Natural killer cell (primary cell): ENCODE data around the gene KRT2. TPM values are rescaled to one million over a fixed set of nuclear protein-coding genes. Genes with fewer than 3 reads are reported as not detected.

Experiments
- ATAC-seq, 3 donors: fragments of 150-1000 bp in 2 of 3; fragments of 200-7000 bp in 1 of 3; cut with Tn5 transposase; 1 replicate in 1 of 3; 2 replicates in 2 of 3; pipeline ENCODE4 v1.10.0; 2021; ENCODE audit warnings: mild to moderate bottlenecking in 2 of 3, moderate library complexity in 2 of 3
- DNase-seq, 2 donors: peaks; one replicate each; pipeline versions ENCODE4 v3.0.0 to v3.0.0-alpha.2; 2013 to 2021; ENCODE audit warnings: mixed read lengths in 1 of 2
- H3K27ac ChIP-seq: one replicate; pipeline ENCODE4 v1.5.1; 2013; ENCODE audit warnings: mild to moderate bottlenecking, low read length
- H3K27me3 ChIP-seq: one replicate; pipeline ENCODE4 v1.6.1; 2013; ENCODE audit warnings: low read length; ENCODE audit not compliant: control insufficient read depth, insufficient read depth
- H3K36me3 ChIP-seq: one replicate; pipeline ENCODE4 v1.6.1; 2013; ENCODE audit warnings: low read length; ENCODE audit not compliant: control insufficient read depth, insufficient read depth
- H3K4me1 ChIP-seq: one replicate; pipeline ENCODE4 v1.6.1; 2013; ENCODE audit warnings: low read length; ENCODE audit not compliant: control insufficient read depth, insufficient read depth
- H3K4me3 ChIP-seq: one replicate; pipeline ENCODE4 v1.5.1; 2013; ENCODE audit warnings: low read length
- H3K9me3 ChIP-seq: one replicate; pipeline ENCODE4 v1.6.1; 2013; ENCODE audit warnings: low read length; ENCODE audit not compliant: control insufficient read depth, insufficient read depth
- H3K27ac Mint-ChIP-seq, 2 donors: one replicate each; pipeline ENCODE4 v1.8.0; 2022; ENCODE audit warnings: mild to moderate bottlenecking in 2 of 2, mixed read lengths in 2 of 2, moderate library complexity in 1 of 2
- H3K27me3 Mint-ChIP-seq, 2 donors: one replicate each; pipeline ENCODE4 v1.8.0; 2022; ENCODE audit warnings: low read depth in 2 of 2, mixed read lengths in 2 of 2
- H3K36me3 Mint-ChIP-seq: one replicate; pipeline ENCODE4 v1.8.0; 2022; ENCODE audit warnings: mixed read lengths
- H3K4me1 Mint-ChIP-seq, 2 donors: one replicate each; pipeline ENCODE4 v1.8.0; 2022; ENCODE audit warnings: mixed read lengths in 2 of 2
- H3K4me3 Mint-ChIP-seq: one replicate; pipeline ENCODE4 v1.8.0; 2022; ENCODE audit warnings: mild to moderate bottlenecking, moderate library complexity, mixed read lengths
- H3K9me3 Mint-ChIP-seq, 2 donors: one replicate each; pipeline ENCODE4 v1.8.0; 2022; ENCODE audit warnings: mixed read lengths in 2 of 2
- CTCF ChIP-seq: fragments of 200-600 bp; IDR thresholded peaks from one replicate; pipeline ENCODE4 v1.8.0; 2022; ENCODE audit warnings: antibody characterized with exemption
- WGBS: methylation state at CpG from one replicate; pipeline ENCODE4 v1.1.7; 2013; ENCODE audit warnings: missing lambda C conversion rate; ENCODE audit not compliant: insufficient coverage; 5-methylcytosine and 5-hydroxymethylcytosine counted together
- intact Hi-C: fragments of 100-400 bp; cut with micrococcal nuclease; formaldehyde crosslinking; loops from one replicate; pipeline ENCODE4 v1.14.2; 2022
- total RNA-seq, 4 donors: library from RNA; stranded (reverse); fragments of 120-200 nt in 1 of 4; gene quantifications; one replicate each; pipeline versions ENCODE4 v1.2.3 to v1.2.4, GENCODE V29; 2013 to 2022

Gene KRT2
- total RNA-seq, 3 donors from 2014 or later (not counting 1 experiment from before 2014, with no cell fraction given), result 0.63 to 1.4 (median 0.66) TPM

DNA sequence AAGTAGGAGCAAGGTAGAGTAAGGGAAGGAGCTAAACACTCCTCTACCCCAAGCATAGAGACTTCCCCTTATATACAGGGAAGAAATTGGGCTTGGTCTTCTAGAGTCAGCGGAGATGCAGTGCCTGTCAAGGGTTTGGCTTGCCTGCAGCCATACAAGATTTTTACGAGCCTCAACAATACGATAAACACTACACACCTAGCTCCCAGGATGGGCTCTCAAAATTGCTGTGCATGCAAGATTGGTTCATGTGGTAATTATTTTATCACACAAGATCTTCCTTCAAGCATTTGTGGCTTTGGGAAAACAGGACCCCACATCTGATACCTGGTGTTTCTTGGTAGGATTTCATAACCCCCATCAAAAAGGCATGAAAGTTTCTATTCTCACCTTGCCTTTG lies 28.4 kb upstream of the KRT2 start, which contains the start of gene KRT1:
Gene KRT1 (minus strand): TSS at position 45 of the 400 bp plus-strand sequence. CDS start 59 bp downstream, outside the sequence.
- Histone ChIP-seq H3K36me3 (no peaks in the 10 kb centered on the region), H3K4me3 (no peak within 1 kb of the TSS), H3K27me3 (peaks cover 3% of the 10 kb centered on the region), H3K9me3 (no peaks in the 10 kb centered on the region), H3K27ac (no peak within 1 kb of the TSS), H3K4me1 (peaks cover 6% of the 10 kb centered on the region)
- no peak for DNase-seq
- intact Hi-C loops, result loop anchor here (5.0 kb wide), 1 partner anchor 33 kb away; no protein-coding TSS in a partner anchor
- ATAC-seq, result no peak
- peak within 1 kb of the TSS; percentile 5 to 65 for H3K27ac Mint-ChIP-seq
- H3K27me3 Mint-ChIP-seq, result peaks cover 17 to 32% of the 10 kb centered on the region in 2 donors
- H3K9me3 Mint-ChIP-seq, result no peaks in the 10 kb centered on the region
- H3K4me1 Mint-ChIP-seq, result peaks cover 36 to 53% of the 10 kb centered on the region in 2 donors
- H3K4me3 Mint-ChIP-seq, result peak within 1 kb of the TSS; percentile 47
- no peaks in the 10 kb centered on the region for H3K36me3 Mint-ChIP-seq
- WGBS, result 95% methylated on average over 3 of the region's 3 CpGs
- no peak for TF ChIP-seq CTCF

- peaks cover 3% of the 10 kb centered on the region for H3K27me3 ChIP-seq
- H3K4me3 Mint-ChIP-seq, result no peak overlapping the region
- H3K9me3 Mint-ChIP-seq, result no peaks in the 10 kb centered on the region
- TF ChIP-seq CTCF, result no peak
- H3K4me3 ChIP-seq, result no peak overlapping the region
- ATAC-seq, result no peak
- H3K27me3 Mint-ChIP-seq, result peaks cover 17 to 32% of the 10 kb centered on the region in 2 donors
- H3K27ac ChIP-seq, result no peak overlapping the region
- no peaks in the 10 kb centered on the region for H3K36me3 ChIP-seq
- peaks cover 6% of the 10 kb centered on the region for H3K4me1 ChIP-seq
- 78% methylated on average over 4 of the region's 5 CpGs for WGBS
- intact Hi-C loops, result loop anchor here (5.0 kb wide), 1 partner anchor 33 kb away; no protein-coding TSS in a partner anchor
- DNase-seq, result no peak
- H3K9me3 ChIP-seq, result no peaks in the 10 kb centered on the region
- no peaks in the 10 kb centered on the region for H3K36me3 Mint-ChIP-seq
- peaks cover 36 to 54% of the 10 kb centered on the region in 2 donors for H3K4me1 Mint-ChIP-seq
- peak overlapping the region in 1 of 2 donors; percentile 64 for H3K27ac Mint-ChIP-seq
These were observed 27.9 kb upstream of the KRT2 start for GRCh38 chr12:52679875-52680274.

DNA sequence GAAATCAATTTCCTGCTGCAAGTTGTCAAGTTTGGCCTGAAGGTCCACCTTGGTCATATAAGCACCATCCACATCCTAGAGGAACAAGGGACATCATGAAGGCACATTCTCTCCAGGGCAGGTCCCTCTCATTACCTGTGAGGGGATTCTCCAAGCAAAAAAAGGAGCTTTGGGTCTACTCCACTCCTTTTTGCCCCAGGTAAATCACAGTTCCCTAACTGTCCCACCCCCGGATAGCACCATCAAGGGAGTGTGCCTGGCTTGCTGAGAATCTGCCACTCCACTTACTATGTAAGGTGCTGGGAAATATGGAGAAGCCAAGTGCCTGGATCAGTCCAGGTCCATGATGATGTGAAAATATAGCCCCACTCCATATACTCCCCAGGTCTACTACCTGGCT lies 25.7 kb upstream of the KRT2 start:
- Histone ChIP-seq H3K27me3 (peaks cover 3% of the 10 kb centered on the region), H3K36me3 (no peaks in the 10 kb centered on the region), H3K27ac (no peak overlapping the region), H3K4me3 (no peak overlapping the region), H3K9me3 (no peaks in the 10 kb centered on the region), H3K4me1 (peaks cover 6% of the 10 kb centered on the region)
- no peak for TF ChIP-seq CTCF
- H3K9me3 Mint-ChIP-seq, result no peaks in the 10 kb centered on the region
- peaks cover 41 to 47% of the 10 kb centered on the region in 2 donors for H3K4me1 Mint-ChIP-seq
- DNase-seq (no peak), ATAC-seq (no peak)
- H3K27me3 Mint-ChIP-seq, result peaks cover 17 to 24% of the 10 kb centered on the region in 2 donors
- H3K4me3 Mint-ChIP-seq, result no peak overlapping the region
- intact Hi-C loops, result no loop called here
- no CpG with 5 or more reads among the region's 1 CpG for WGBS
- no peak overlapping the region for H3K27ac Mint-ChIP-seq
- no peaks in the 10 kb centered on the region for H3K36me3 Mint-ChIP-seq

- no peak overlapping the region for H3K4me3 Mint-ChIP-seq
- no peak overlapping the region for H3K27ac Mint-ChIP-seq
These were observed 25.1 kb upstream of the KRT2 start for GRCh38 chr12:52677126-52677525.

More at GRCh38 chr12:52677126-52677525, 25.1 kb upstream of the KRT2 start:
- WGBS, result 88% methylated on average over 5 of the region's 5 CpGs
- Mint-ChIP-seq H3K9me3 (no peaks in the 10 kb centered on the region), H3K4me1 (peaks cover 36 to 41% of the 10 kb centered on the region in 2 donors), H3K36me3 (no peaks in the 10 kb centered on the region), H3K27me3 (peaks cover 17 to 21% of the 10 kb centered on the region in 2 donors)
- no peaks in the 10 kb centered on the region for H3K36me3 ChIP-seq
- no peak overlapping the region for H3K27ac ChIP-seq
- peaks cover 3% of the 10 kb centered on the region for H3K27me3 ChIP-seq
- peaks cover 6% of the 10 kb centered on the region for H3K4me1 ChIP-seq
- H3K4me3 ChIP-seq, result no peak overlapping the region
- no peak for TF ChIP-seq CTCF
- intact Hi-C loops, result no loop called here
- no peak for DNase-seq
- no peak for ATAC-seq
- H3K9me3 ChIP-seq, result no peaks in the 10 kb centered on the region
